ENCODE results near the gene NF2. TPM values are rescaled to one million over a fixed set of nuclear protein-coding genes. Genes with fewer than 3 reads are reported as not detected.

NF2 gene
- total RNA-seq, 1 donor from 2014 or later = 67.9 TPM

GRCh38 chr22:29625090-29625825 lies 21.8 kb downstream of the NF2 start:
- TF ChIP-seq CTCF (IDR thresholded peaks at IDR 0.05) = peak; percentile 96
- no peak for DNase-seq (ENCODE audit: extremely low spot score, unreplicated experiment)
- H3K9me3 Mint-ChIP-seq (ENCODE audit: unreplicated experiment) = no peaks in the 10 kb centered on the region
- peak overlapping the region; percentile 62 for H3K27ac Mint-ChIP-seq (ENCODE audit: unreplicated experiment)
- no peak overlapping the region for H3K4me3 Mint-ChIP-seq (ENCODE audit: unreplicated experiment)
- no peaks in the 10 kb centered on the region for H3K27me3 Mint-ChIP-seq (ENCODE audit: unreplicated experiment)
- H3K36me3 Mint-ChIP-seq (ENCODE audit: unreplicated experiment) = no peaks in the 10 kb centered on the region
- H3K4me1 Mint-ChIP-seq (ENCODE audit: unreplicated experiment) = peaks cover 74% of the 10 kb centered on the region

DNA sequence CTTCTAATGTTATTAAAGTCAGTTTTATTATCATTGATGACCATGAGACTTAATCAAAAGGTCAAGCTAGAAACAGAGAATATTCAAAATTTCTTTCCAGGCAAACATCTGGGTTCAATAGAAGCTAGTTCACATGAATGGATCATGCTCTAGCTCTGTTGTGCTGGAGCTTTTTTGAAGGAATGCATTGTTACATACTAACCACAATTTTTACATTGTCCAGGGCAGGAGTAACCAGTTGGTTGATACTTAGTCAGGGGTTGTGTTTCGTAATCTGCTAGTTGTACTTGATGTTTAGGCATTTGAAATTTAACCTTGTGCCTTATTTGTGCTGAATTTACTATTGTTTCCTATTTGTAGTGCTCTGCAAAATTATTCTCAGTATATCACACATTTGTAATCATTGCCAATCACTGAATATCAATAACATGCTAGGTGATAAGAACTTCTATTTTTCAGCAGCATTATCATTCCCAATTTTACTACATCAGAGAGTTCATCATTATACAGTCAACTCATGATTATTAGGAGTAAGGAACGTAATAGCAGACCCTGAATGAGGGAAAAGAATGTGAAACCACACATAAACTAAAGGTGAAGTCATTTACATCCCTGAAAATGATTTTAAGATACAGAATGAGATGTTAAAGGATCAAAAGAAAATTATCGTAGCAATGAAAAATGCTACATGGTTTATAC lies 23.2 kb downstream of the NF2 start:
- H3K4me3 Mint-ChIP-seq (ENCODE audit: unreplicated experiment) = no peak overlapping the region
- H3K36me3 Mint-ChIP-seq (ENCODE audit: unreplicated experiment) = no peaks in the 10 kb centered on the region
- H3K4me1 Mint-ChIP-seq (ENCODE audit: unreplicated experiment) = peaks cover 75% of the 10 kb centered on the region
- no peaks in the 10 kb centered on the region for H3K9me3 Mint-ChIP-seq (ENCODE audit: unreplicated experiment)
- no peaks in the 10 kb centered on the region for H3K27me3 Mint-ChIP-seq (ENCODE audit: unreplicated experiment)
- peak overlapping the region; percentile 47 for H3K27ac Mint-ChIP-seq (ENCODE audit: unreplicated experiment)
- no peak for TF ChIP-seq CTCF (IDR thresholded peaks at IDR 0.05)
- no peak for DNase-seq (ENCODE audit: extremely low spot score, unreplicated experiment)

GRCh38 chr22:29627196-29627535 lies 23.7 kb downstream of the NF2 start:
- no peak overlapping the region for H3K4me3 Mint-ChIP-seq (ENCODE audit: unreplicated experiment)
- TF ChIP-seq CTCF (IDR thresholded peaks at IDR 0.05) = no peak
- H3K4me1 Mint-ChIP-seq (ENCODE audit: unreplicated experiment) = peaks cover 70% of the 10 kb centered on the region
- H3K27ac Mint-ChIP-seq (ENCODE audit: unreplicated experiment) = no peak overlapping the region
- no peaks in the 10 kb centered on the region for H3K9me3 Mint-ChIP-seq (ENCODE audit: unreplicated experiment)
- no peaks in the 10 kb centered on the region for H3K27me3 Mint-ChIP-seq (ENCODE audit: unreplicated experiment)
- no peaks in the 10 kb centered on the region for H3K36me3 Mint-ChIP-seq (ENCODE audit: unreplicated experiment)
- no peak for DNase-seq (ENCODE audit: extremely low spot score, unreplicated experiment)

- Mint-ChIP-seq H3K27me3 (ENCODE audit: unreplicated experiment) (no peaks in the 10 kb centered on the region), H3K4me1 (ENCODE audit: unreplicated experiment) (peaks cover 51% of the 10 kb centered on the region), H3K36me3 (ENCODE audit: unreplicated experiment) (no peaks in the 10 kb centered on the region), H3K9me3 (ENCODE audit: unreplicated experiment) (no peaks in the 10 kb centered on the region), H3K27ac (ENCODE audit: unreplicated experiment) (no peak overlapping the region), H3K4me3 (ENCODE audit: unreplicated experiment) (no peak overlapping the region)
- no peak for DNase-seq (ENCODE audit: extremely low spot score, unreplicated experiment)
- TF ChIP-seq CTCF (IDR thresholded peaks at IDR 0.05) = no peak
Observed at GRCh38 chr22:29628996-29629902, 25.8 kb downstream of the NF2 start.
